ENCODE measurements around the gene HLA-B.
"Not testable (repeated sequence)": the region's sequence is repeated elsewhere in the genome, so short reads cannot be mapped to it uniquely, and the experiment has no call there.

HLA-B gene

DNA sequence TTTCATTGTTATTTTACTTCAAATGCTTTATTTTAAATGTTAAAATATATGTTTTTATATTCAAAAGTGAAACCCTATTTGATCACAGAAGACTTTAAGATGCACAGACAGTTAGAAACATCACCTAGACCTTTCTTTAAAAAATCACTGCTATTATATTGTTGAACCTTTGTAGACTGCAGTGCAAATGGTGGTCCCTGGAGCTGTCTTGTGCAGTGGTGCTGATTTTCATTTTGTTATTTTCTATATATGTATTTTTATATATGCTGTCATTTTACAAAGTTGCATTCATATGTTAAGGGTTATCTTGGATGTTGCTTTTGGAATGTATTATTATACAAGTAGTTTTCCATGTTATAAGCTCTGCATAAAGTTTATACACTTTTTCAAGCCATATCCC is 18.7 kb upstream of the HLA-B start:
- Histone ChIP-seq H3K79me2 (ENCODE audit: insufficient read depth, low read depth) (no peaks in the 10 kb centered on the region), H3K27me3 (ENCODE audit: insufficient read depth, low read depth) (no peaks in the 10 kb centered on the region), H3K36me3 (ENCODE audit: insufficient read depth) (no peaks in the 10 kb centered on the region), H3K4me2 (no peak overlapping the region), H3K9ac (no peak overlapping the region), H2AFZ (ENCODE audit: low read depth) (no peak overlapping the region), H3K4me1 (ENCODE audit: low read depth, poor library complexity, severe bottlenecking) (no peaks in the 10 kb centered on the region), H3K4me3 (IDR thresholded peaks at IDR 0.05; ENCODE audit: insufficient read depth, low read depth, low read length) (no peak overlapping the region), H3K27ac (no peak overlapping the region), H4K20me1 (ENCODE audit: insufficient read depth) (no peaks in the 10 kb centered on the region)
- no peak for TF ChIP-seq CTCF (conservative IDR thresholded peaks at IDR 0.05; ENCODE audit: low read depth, low read length)

DNA sequence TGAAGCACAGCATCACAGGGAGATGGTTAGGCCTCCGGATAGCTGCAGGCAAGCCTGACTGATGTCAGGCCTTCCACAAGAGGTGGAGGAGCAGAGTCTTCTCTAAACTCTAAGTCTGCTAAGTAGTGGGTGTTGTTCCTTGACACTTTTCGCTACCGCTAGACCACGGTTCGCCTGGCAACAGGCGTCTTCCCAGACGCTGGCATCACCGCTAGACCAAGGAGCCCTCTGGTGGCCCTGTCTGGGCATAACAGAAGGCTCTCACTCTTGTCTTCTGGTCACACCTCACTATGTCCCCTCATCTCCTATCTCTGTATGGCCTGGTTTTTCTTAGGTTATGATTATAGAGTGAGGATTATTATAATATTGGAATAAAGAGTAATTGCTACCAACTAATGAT is 17.1 kb upstream of the HLA-B start:
- H3K4me2 ChIP-seq; H3K27me3 ChIP-seq (ENCODE audit: insufficient read depth, low read depth); H3K9ac ChIP-seq; H4K20me1 ChIP-seq (ENCODE audit: insufficient read depth); H2AFZ ChIP-seq (ENCODE audit: low read depth); H3K27ac ChIP-seq; H3K4me3 ChIP-seq (IDR thresholded peaks at IDR 0.05; ENCODE audit: insufficient read depth, low read depth, low read length); H3K79me2 ChIP-seq (ENCODE audit: insufficient read depth, low read depth); H3K4me1 ChIP-seq (ENCODE audit: low read depth, poor library complexity, severe bottlenecking); H3K36me3 ChIP-seq (ENCODE audit: insufficient read depth): not testable (repeated sequence)

DNA sequence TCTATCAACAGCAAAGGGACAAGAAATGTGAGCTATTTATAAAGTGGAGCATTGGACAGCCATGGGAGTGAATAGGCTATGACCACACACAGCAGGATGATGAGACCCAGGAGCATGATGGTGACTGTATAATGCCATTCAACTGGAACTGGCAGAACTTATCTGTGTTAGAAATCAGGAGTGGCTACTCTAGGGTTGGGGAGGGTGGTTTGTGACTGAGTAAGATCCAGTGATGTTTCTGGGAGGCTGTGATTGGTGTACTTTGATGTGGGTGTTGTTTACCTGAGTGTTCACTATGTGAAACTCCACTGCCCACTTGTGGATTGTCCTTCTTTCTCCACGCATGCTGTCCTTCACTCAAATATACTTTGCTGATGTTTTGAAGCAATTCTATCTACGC is 11.5 kb upstream of the HLA-B start:
- no peak overlapping the region for H3K9ac ChIP-seq
- no peak overlapping the region for H2AFZ ChIP-seq (ENCODE audit: low read depth)

DNA sequence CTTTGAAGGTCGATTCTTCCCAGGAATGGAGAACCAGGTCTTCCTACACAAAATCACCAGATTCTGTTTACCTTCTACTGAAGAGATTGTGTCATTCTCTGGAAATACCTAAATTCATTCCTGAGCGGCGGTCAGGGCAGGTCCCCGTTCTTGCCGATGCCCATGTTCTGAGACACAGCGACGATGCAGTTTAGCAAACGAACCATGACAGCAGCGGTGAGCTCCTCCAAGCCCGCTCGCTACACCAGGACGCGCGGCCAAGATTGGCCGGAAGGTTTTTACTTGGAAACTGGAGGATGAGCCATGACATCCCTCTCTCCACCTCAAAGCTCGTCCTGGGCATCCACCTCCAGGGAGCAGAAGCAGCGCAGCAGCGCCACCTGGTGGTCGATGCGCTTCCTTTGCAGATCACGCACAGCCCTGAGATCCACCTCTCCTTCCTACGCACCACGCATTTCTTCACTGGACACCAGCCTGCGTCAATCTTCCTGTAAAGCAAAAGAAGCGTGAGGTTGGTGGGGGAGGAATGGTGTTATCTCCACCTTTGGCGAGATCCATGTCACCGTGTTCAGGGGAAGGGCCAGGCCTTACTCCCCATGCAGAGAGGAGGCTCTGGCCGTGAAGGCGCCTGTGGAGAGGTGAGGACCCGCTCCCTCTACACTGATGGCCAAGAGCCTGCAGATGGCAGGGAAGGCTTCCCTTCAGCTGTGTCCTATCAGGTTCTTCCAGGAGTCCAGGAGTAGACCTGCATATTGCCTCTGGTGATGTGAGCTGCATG is 9.9 kb upstream of the HLA-B start:
- no peaks in the 10 kb centered on the region for H4K20me1 ChIP-seq (ENCODE audit: insufficient read depth)
- H3K4me1 ChIP-seq (ENCODE audit: low read depth, poor library complexity, severe bottlenecking), result no peaks in the 10 kb centered on the region
- peak overlapping the region; percentile 23; the same call in 1 of the 2 replicates for H3K4me2 ChIP-seq
- peak overlapping the region; percentile 66 for H2AFZ ChIP-seq (ENCODE audit: low read depth)
- no peak overlapping the region for H3K9ac ChIP-seq
- H3K79me2 ChIP-seq (ENCODE audit: insufficient read depth, low read depth), result no peaks in the 10 kb centered on the region
- no peaks in the 10 kb centered on the region for H3K27me3 ChIP-seq (ENCODE audit: insufficient read depth, low read depth)
- no peak overlapping the region for H3K4me3 ChIP-seq (IDR thresholded peaks at IDR 0.05; ENCODE audit: insufficient read depth, low read depth, low read length)
- H3K27ac ChIP-seq, result no peak overlapping the region
- TF ChIP-seq CTCF (conservative IDR thresholded peaks at IDR 0.05; ENCODE audit: low read depth, low read length), result peak; percentile 90
- no peaks in the 10 kb centered on the region for H3K36me3 ChIP-seq (ENCODE audit: insufficient read depth)

More for the DNA sequence above, 11.5 kb upstream of the HLA-B start:
- Histone ChIP-seq H3K4me3 (IDR thresholded peaks at IDR 0.05; ENCODE audit: insufficient read depth, low read depth, low read length) (no peak overlapping the region), H3K36me3 (ENCODE audit: insufficient read depth) (no peaks in the 10 kb centered on the region), H3K79me2 (ENCODE audit: insufficient read depth, low read depth) (no peaks in the 10 kb centered on the region), H3K27me3 (ENCODE audit: insufficient read depth, low read depth) (no peaks in the 10 kb centered on the region), H4K20me1 (ENCODE audit: insufficient read depth) (no peaks in the 10 kb centered on the region), H3K4me2 (no peak overlapping the region), H3K4me1 (ENCODE audit: low read depth, poor library complexity, severe bottlenecking) (no peaks in the 10 kb centered on the region), H3K27ac (no peak overlapping the region)
- no peak for TF ChIP-seq CTCF (conservative IDR thresholded peaks at IDR 0.05; ENCODE audit: low read depth, low read length)

- TF ChIP-seq CTCF (conservative IDR thresholded peaks at IDR 0.05; ENCODE audit: low read depth, low read length), result no peak
- Histone ChIP-seq H3K27me3 (ENCODE audit: insufficient read depth, low read depth) (no peaks in the 10 kb centered on the region), H2AFZ (ENCODE audit: low read depth) (no peak overlapping the region)
Observed at GRCh38 chr6:31365864-31366263, 8.9 kb upstream of the HLA-B start.

More at GRCh38 chr6:31365864-31366263, 8.9 kb upstream of the HLA-B start:
- no peaks in the 10 kb centered on the region for H3K36me3 ChIP-seq (ENCODE audit: insufficient read depth)
- H3K4me1 ChIP-seq (ENCODE audit: low read depth, poor library complexity, severe bottlenecking), result no peaks in the 10 kb centered on the region
- H3K4me2 ChIP-seq, result no peak overlapping the region
- H4K20me1 ChIP-seq (ENCODE audit: insufficient read depth), result no peaks in the 10 kb centered on the region
- H3K9ac ChIP-seq, result no peak overlapping the region
- H3K4me3 ChIP-seq (IDR thresholded peaks at IDR 0.05; ENCODE audit: insufficient read depth, low read depth, low read length), result no peak overlapping the region
- H3K79me2 ChIP-seq (ENCODE audit: insufficient read depth, low read depth), result no peaks in the 10 kb centered on the region
- no peak overlapping the region for H3K27ac ChIP-seq

Data from KMS-11 (cell line).